AML-193 (cell line): Measurements from ENCODE around the gene ATP8A2.

Experiments used
- DNase-seq, 2 experiments: peaks; one replicate each; lab custom pipeline; 2025; lab: John Stamatoyannopoulos, UW

The ATP8A2 gene

GRCh38 chr13:25630329-25630900 lies 258.6 kb downstream of the ATP8A2 start:
- no peak for DNase-seq

- DNase-seq, result no peak
These were observed 260.6 kb downstream of the ATP8A2 start for GRCh38 chr13:25632166-25632888.

- no peak for DNase-seq
These were observed 261.3 kb downstream of the ATP8A2 start for GRCh38 chr13:25633093-25633492.

- DNase-seq, result no peak
These were observed 273.9 kb downstream of the ATP8A2 start for GRCh38 chr13:25645681-25646080.

GRCh38 chr13:25649001-25649633 lies 277.3 kb downstream of the ATP8A2 start:
- DNase-seq, result no peak

- DNase-seq, result no peak
These were observed 281.0 kb downstream of the ATP8A2 start for GRCh38 chr13:25652764-25653163.

GRCh38 chr13:25654322-25654721 lies 282.5 kb downstream of the ATP8A2 start:
- no peak for DNase-seq

- DNase-seq, result no peak
These were observed 285.4 kb downstream of the ATP8A2 start for GRCh38 chr13:25657157-25657556.

GRCh38 chr13:25659091-25659795 lies 287.5 kb downstream of the ATP8A2 start:
- no peak for DNase-seq

GRCh38 chr13:25660996-25661395 lies 289.2 kb downstream of the ATP8A2 start:
- no peak for DNase-seq

- no peak for DNase-seq
These were observed 290.7 kb downstream of the ATP8A2 start for GRCh38 chr13:25662516-25662915.

- DNase-seq, result no peak
These were observed 296.6 kb downstream of the ATP8A2 start for GRCh38 chr13:25668345-25668744.

GRCh38 chr13:25673711-25674110 lies 301.9 kb downstream of the ATP8A2 start:
- no peak for DNase-seq

- no peak for DNase-seq
These were observed 302.6 kb downstream of the ATP8A2 start for GRCh38 chr13:25674371-25674770.

GRCh38 chr13:25675060-25675459 lies 303.3 kb downstream of the ATP8A2 start:
- DNase-seq, result no peak

- no peak for DNase-seq
These were observed 306.2 kb downstream of the ATP8A2 start for GRCh38 chr13:25677956-25678355.

GRCh38 chr13:25678398-25678797 lies 306.6 kb downstream of the ATP8A2 start:
- no peak for DNase-seq

- DNase-seq, result no peak
These were observed 307.4 kb downstream of the ATP8A2 start for GRCh38 chr13:25679159-25679558.

- DNase-seq, result no peak
These were observed 308.2 kb downstream of the ATP8A2 start for GRCh38 chr13:25679936-25680335.

GRCh38 chr13:25682276-25682675 lies 310.5 kb downstream of the ATP8A2 start:
- DNase-seq, result no peak

- no peak for DNase-seq
These were observed 311.3 kb downstream of the ATP8A2 start for GRCh38 chr13:25683056-25683455.

GRCh38 chr13:25683662-25684370 lies 312.0 kb downstream of the ATP8A2 start:
- DNase-seq, result no peak
